K562 (cell line): ENCODE results near the gene ARL16. TPM values are rescaled to one million over a fixed set of nuclear protein-coding genes. Genes with fewer than 3 reads are reported as not detected.

Source experiments
- FOXP1 ChIP-seq: sonication (generic); formaldehyde crosslinking; IDR thresholded peaks from 2 replicates; pipeline ENCODE4 v1.8.0; 2022; ENCODE audit warnings: mild to moderate bottlenecking, missing genetic modification reagents
- ZEB2 ChIP-seq: fragments of 450-650 bp; IDR thresholded peaks from 2 replicates; pipeline ENCODE4 v1.6.1; 2016
- polyA plus RNA-seq, 8 experiments: library from polyadenylated mRNA; depleted of rRNA in 4 of 8; stranded (reverse) in 5 of 8; unstranded in 3 of 8; fragments of >200 nt; fragmentation: Nextera tagmentation in 2 of 8; fragmentation: Illumina TruSeq in 1 of 8; extraction: Ambion mirVana in 2 of 8; extraction: Trizol in 1 of 8; gene quantifications; 2 replicates each; pipeline versions ENCODE4 v1.2.1 to v1.2.3, GENCODE V29; 2011 to 2014; ENCODE audit warnings: inconsistent platforms in 1 of 8, missing spikeins in 1 of 8
- total RNA-seq, 7 experiments: library from RNA; depleted of rRNA in 6 of 7; stranded (reverse); fragments of >200 nt in 6 of 7; fragmentation: Illumina TruSeq in 2 of 7; extraction: Trizol in 2 of 7; gene quantifications; 2 replicates each; pipeline versions ENCODE4 v1.2.1 to v1.2.3, GENCODE V29; 2011 to 2021; ENCODE audit warnings: low replicate concordance in 1 of 7
- TF ChIP-seq, protein P1 (sequence below): sonication (generic); formaldehyde crosslinking; IDR thresholded peaks from 2 replicates; pipeline ENCODE4 v1.4.0; 2020; ENCODE audit warnings: mild to moderate bottlenecking, missing genetic modification reagents
- TF ChIP-seq, protein P2 (sequence below): sonication (generic); formaldehyde crosslinking; IDR thresholded peaks from 2 replicates; pipeline ENCODE4 v1.8.0; 2022; ENCODE audit warnings: missing genetic modification reagents, mild to moderate bottlenecking, borderline replicate concordance
- TF ChIP-seq, protein P3 (sequence below): fragments of 250-450 bp; sonication (Bioruptor Pico); IDR thresholded peaks from 2 replicates; pipeline ENCODE4 v1.9.0; 2021; ENCODE audit warnings: mild to moderate bottlenecking, inconsistent platforms

Gene ARL16
- total and polyA plus RNA-seq, 9 of the 15 experiments (the other 6 are each of a cell fraction or from before 2014, with no cell fraction given), result 5.4 to 32.4 (median 22.6) TPM

GRCh38 chr17:81683208-81683583 lies 401 bp downstream of the ARL16 start (continued):
- no peak for TF ChIP-seq FOXP1 (CRISPR knock-in tag)
- TF ChIP-seq, protein P1, sequence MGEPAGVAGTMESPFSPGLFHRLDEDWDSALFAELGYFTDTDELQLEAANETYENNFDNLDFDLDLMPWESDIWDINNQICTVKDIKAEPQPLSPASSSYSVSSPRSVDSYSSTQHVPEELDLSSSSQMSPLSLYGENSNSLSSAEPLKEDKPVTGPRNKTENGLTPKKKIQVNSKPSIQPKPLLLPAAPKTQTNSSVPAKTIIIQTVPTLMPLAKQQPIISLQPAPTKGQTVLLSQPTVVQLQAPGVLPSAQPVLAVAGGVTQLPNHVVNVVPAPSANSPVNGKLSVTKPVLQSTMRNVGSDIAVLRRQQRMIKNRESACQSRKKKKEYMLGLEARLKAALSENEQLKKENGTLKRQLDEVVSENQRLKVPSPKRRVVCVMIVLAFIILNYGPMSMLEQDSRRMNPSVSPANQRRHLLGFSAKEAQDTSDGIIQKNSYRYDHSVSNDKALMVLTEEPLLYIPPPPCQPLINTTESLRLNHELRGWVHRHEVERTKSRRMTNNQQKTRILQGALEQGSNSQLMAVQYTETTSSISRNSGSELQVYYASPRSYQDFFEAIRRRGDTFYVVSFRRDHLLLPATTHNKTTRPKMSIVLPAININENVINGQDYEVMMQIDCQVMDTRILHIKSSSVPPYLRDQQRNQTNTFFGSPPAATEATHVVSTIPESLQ (CRISPR knock-in tag), result peak; percentile 60; the same call in 1 of the 2 replicates
- TF ChIP-seq, protein P2, sequence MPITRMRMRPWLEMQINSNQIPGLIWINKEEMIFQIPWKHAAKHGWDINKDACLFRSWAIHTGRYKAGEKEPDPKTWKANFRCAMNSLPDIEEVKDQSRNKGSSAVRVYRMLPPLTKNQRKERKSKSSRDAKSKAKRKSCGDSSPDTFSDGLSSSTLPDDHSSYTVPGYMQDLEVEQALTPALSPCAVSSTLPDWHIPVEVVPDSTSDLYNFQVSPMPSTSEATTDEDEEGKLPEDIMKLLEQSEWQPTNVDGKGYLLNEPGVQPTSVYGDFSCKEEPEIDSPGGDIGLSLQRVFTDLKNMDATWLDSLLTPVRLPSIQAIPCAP (CRISPR knock-in tag), result no peak
- peak; percentile 60; the same call in 1 of the 2 replicates for TF ChIP-seq ZEB2
- TF ChIP-seq, protein P3, sequence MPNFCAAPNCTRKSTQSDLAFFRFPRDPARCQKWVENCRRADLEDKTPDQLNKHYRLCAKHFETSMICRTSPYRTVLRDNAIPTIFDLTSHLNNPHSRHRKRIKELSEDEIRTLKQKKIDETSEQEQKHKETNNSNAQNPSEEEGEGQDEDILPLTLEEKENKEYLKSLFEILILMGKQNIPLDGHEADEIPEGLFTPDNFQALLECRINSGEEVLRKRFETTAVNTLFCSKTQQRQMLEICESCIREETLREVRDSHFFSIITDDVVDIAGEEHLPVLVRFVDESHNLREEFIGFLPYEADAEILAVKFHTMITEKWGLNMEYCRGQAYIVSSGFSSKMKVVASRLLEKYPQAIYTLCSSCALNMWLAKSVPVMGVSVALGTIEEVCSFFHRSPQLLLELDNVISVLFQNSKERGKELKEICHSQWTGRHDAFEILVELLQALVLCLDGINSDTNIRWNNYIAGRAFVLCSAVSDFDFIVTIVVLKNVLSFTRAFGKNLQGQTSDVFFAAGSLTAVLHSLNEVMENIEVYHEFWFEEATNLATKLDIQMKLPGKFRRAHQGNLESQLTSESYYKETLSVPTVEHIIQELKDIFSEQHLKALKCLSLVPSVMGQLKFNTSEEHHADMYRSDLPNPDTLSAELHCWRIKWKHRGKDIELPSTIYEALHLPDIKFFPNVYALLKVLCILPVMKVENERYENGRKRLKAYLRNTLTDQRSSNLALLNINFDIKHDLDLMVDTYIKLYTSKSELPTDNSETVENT (CRISPR knock-in tag), result peak; percentile 72; the same call in 1 of the 2 replicates
